HG03457 (cell line): Measurements from ENCODE around the gene TOP3A.

Experiments used
- ATAC-seq: cut with Tn5 transposase; IDR thresholded peaks from one replicate; pipeline ENCODE4 v1.9.1; 2021; ENCODE audit warnings: moderate number of reproducible peaks; ENCODE audit not compliant: unreplicated experiment

TOP3A gene

DNA sequence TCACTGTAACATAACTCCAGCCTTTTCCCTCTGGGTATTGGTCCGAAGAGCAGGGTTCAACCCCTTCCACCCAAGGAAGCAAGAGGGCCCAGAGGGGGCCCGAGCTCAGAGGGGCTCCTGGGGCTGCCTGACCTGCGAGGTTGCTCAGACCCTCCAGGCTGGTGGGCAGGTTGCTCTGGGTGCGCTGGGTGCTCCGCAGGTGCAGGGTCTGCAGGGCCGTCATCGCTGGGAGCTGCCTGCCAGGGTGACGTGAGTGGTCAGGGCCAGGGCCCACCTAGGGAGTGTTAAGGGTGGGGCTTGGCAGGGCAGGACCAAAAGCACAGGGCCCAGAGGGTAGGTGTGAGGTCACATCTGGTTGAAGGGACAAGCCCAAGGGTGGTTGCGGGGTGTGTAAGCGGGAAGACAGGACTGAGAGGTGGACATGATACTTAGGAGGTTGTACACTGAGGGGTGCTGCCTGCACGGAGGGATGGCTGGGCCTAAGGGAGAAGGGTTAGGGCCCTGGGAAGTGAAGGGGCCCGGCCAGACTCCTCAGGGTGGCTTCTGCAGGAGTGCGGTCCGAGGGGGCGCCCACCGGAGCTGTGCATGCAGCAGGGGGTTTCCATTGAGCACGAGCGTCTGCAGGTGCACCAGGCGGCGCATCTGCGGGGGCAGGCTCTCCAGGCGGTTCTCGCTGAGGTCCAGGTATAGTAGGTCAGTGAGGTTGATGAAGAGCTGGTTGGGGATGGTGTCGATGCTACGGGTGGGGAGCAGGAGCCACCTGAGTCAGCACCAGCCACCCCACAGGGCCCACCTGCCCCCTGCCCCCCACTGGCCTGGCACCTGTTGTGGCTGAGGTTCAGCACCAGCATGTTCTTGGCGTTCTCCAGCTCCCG lies 60.6 kb downstream of the TOP3A start:
- no peak for ATAC-seq

DNA sequence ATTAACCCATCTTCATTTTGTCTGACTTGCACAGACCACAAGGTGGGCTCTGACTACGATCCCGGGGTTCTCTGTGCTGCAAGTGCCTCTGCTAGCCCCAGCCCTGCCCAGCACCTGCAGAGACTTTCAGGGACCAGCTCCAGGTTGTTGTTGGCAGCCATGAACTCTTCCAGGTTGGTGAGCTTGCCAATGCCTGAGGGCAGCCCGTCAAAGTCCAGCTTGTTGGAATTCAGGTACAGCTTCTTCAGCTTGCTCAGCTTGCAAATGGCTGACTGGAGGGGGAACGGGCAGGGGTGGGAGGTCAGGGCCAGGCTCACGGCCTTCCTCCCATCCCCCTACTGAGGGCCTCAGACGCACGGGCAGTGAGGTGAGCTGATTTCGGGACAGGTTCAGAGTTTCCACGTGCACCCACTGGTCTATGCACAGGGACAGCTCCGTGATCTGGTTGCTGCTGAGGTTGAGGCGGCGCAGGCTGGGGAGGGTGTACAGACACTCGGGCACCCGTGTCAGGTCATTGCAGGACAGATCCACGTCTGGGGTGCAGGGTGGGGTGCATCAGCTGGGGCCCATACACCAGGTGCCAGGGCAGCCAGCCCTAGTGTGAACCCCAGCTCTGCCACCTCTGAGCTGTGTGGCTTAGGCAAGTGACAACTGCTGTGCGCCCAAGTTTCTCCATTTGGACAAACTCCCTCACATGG lies 61.5 kb downstream of the TOP3A start:
- ATAC-seq: no peak

- ATAC-seq: no peak
Measured at GRCh38 chr17:18252160-18252559, 62.6 kb downstream of the TOP3A start.

DNA sequence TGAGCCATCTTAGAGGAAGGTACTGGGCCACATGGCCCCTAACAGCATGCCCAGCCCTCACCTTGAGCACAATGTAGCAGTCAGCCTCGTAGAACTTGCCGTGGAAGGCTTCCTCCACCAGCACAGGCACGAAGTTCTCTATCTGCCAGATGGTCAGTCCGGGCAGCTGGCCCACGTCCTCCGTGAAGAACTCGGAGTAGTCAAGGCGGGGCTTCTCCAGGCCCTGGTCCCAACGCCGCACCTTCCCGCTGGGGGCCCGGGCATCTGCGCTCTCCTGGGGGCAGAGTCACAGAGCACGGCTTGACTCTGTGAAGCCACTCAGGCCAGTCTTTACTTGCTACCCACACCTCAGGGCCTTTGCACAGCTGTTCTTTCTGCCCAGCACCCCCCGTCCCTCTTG lies 63.6 kb downstream of the TOP3A start:
- ATAC-seq: no peak

- ATAC-seq: no peak
Measured at GRCh38 chr17:18250708-18251107, 64.1 kb downstream of the TOP3A start.

GRCh38 chr17:18250259-18250658 lies 64.5 kb downstream of the TOP3A start:
- no peak for ATAC-seq

GRCh38 chr17:18248811-18249210 lies 66.0 kb downstream of the TOP3A start:
- no peak for ATAC-seq

DNA sequence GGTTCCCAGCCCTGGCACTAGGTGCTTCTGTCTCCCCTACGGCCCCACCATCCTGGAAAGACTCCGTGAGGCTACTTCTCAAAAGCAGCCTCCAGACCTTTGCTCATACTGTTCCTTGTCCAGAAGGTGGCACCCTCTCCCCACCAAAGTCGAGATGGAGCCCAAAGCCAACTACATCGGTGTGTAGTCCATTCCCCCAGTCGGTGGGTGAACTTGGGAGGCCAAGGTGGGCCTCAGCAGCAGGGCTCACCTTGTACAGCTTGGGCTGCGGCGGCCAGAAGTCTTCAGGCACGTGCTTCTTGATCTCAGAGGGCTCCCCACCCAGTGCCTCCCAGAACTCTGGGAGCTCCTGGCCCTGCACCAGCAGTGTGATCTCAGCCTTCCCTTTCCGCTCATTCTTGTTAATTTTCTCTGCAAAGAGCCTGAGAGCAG lies 66.5 kb downstream of the TOP3A start:
- no peak for ATAC-seq

DNA sequence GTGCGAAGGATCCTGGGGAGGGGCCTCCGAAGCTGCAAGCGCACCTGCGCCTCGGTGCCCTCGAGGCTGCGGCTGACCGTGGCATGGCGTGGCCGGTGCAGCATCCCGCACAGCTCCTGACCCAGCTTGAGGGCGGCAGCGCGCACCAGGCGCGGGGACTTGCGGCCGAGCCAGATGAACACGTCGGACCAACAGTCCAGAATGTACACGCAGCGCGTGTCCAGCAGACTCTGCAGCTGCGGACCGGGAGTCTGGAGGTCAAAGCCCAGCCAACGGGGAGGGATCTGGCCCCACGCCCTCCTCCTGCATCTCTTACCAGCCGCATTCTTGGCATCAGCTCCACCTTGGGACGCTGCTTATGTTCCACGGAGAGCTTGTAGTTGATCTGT lies 67.2 kb downstream of the TOP3A start:
- no peak for ATAC-seq

DNA sequence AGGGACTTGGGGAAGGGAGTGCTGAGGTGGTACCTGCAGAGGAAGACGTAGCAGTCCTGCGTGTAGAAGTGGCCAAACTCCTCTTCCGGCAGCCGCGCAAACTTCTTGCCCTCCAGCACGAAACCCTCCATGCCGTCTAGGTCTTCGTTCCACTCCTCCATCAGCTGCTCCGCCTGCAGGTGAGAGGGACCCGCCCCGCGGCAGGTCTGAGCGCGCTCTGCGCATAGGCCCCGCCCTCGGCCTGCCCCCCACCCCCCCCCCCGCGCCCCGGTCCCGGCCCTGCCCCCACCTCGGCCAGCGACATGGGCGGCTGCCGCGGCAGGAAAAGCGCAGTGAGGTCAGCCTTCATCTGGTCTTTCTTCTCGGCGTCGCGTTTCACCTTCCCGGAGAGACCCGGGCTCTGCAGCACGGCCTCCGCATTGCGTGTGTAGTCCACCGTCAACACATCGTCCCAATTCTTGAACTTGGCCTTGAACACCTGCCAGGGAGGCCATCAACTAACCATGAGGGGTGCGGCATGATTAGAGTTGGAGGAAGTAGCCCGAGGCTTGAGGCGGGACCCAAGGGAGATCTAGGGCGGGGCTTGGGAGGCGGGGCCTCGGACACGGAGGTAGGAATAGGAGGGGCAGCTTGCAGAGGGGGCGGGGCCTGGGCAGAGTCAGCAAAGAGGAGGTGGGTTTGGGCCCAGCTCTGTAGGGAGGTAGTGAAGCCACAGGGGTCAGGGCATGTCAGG lies 67.7 kb downstream of the TOP3A start:
- ATAC-seq: no peak

GRCh38 chr17:18246109-18246725 lies 68.6 kb downstream of the TOP3A start:
- ATAC-seq: no peak

DNA sequence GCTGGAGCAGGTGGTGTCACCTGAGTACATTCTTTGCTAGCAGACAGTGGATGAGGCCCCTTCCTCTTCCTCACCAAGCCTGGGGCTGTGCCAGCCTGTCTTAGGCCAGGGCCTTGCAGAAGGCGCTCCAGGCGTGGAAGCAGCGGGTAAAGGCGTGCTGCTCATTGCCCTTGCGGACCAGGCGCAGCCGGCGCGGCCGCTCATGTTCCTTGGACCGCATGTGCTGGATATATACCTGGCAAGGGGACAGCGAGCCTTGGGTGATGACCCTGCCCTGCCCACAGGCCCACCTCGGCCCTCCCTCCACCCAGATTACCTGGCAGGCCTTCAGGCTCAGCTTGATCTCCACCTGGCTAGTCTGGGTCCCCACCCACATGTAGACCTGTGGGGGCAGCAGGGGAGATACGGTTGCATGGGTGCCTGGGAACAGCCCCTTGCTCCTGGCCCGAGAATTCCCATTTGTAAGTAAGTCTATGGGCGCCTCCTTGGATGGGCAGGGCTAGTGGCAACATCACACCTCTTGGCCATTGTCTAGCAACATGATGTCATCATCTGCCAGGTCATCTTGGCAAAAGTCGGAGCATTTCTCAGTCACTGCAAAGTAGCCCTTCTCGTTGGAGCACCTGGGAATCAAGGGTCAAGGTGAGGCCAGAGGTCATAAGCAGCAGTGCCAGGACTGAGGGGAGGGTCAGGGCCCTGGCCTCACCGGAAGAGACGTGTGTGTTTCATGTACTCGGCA lies 69.6 kb downstream of the TOP3A start:
- ATAC-seq: no peak

DNA sequence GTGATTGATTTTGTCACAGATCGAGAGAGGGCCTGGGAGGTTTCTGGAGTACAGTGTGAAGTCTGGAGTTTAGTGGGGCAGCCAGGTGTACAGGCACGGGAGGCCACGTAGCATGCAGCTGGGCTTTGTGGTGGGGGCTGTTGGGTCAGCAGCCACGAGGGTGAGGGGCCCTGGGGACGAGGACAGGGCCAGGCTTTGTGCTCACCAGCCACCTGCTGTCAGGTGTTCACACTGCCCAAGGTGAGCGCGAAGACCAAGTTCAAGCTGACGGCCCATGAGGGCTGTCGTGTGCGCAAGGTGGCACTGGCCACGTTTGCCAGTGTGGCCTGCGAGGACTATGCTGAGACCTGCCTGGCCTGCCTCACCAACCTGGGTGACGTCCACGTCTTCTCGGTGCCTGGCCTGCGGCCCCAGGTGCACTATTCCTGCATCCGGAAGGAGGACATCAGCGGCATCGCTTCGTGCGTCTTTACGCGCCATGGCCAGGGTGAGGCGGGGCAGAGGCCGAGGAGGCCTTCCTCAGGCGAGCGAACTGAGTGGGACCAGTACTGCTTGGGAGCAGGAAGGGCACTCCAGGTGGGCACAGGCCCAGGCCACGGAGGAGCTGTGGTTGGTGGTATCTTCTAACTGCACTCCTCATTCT lies 73.4 kb downstream of the TOP3A start:
- ATAC-seq: no peak

DNA sequence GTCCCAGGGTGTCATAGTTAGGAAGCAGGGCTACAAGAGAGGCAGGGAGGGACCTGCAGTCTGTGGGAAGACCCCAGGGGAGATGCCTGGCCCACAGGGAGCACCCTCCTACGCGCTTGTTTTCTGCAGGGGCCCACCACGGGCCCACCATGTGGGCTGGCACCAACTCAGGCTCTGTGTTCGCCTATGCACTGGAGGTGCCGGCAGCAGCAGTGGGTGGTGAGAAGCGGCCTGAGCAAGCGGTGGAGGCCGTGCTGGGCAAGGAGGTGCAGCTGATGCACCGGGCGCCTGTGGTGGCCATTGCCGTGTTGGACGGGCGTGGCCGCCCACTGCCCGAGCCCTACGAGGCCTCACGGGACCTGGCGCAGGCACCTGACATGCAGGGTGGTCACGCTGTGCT lies 74.3 kb downstream of the TOP3A start:
- no peak for ATAC-seq

GRCh38 chr17:18238299-18238698 lies 76.5 kb downstream of the TOP3A start:
- ATAC-seq: no peak

DNA sequence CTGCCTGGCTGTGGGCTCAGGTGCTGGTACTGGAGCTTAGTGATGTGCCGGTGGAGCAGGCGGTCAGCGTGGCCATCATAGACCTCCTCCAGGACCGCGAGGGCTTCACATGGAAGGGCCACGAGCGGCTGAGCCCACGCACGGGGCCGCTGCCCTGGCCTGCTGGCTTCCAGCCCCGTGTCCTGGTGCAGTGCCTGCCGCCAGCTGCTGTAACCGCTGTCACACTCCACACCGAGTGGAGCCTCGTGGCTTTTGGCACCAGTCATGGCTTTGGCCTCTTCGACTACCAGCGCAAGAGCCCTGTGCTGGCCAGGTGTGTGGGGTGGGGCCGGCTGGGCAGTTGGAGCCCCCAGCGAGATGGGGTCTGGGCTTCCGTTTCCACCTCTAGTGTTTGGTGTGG lies 77.3 kb downstream of the TOP3A start:
- ATAC-seq: no peak

DNA sequence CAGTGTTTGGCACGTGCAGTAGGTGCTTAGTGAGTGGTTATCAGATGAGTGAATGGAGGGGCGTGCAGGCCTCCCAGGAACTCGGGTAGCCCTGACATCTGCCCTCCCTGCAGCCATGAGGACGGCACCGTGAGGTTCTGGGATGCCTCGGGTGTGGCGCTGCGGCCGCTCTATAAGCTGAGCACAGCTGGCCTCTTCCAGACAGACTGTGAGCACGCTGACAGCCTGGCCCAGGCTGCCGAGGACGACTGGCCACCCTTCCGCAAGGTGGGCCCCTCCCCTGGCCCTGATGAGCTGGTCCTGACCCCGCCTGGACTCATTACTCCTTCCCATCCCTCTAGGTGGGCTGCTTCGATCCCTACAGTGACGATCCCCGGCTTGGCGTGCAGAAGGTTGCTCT lies 78.3 kb downstream of the TOP3A start:
- ATAC-seq: no peak

- ATAC-seq: no peak
Measured at GRCh38 chr17:18235743-18236256, 79.0 kb downstream of the TOP3A start.

- no peak for ATAC-seq
Measured at GRCh38 chr17:18234853-18235380, 79.9 kb downstream of the TOP3A start.
